SK-N-DZ (cell line): ENCODE measurements around the gene RASGRP2.

Source experiments
- DNase-seq: peaks from one replicate; pipeline ENCODE4 v3.0.0-alpha.2; 2015; ENCODE audit warnings: low spot score

Gene RASGRP2

DNA sequence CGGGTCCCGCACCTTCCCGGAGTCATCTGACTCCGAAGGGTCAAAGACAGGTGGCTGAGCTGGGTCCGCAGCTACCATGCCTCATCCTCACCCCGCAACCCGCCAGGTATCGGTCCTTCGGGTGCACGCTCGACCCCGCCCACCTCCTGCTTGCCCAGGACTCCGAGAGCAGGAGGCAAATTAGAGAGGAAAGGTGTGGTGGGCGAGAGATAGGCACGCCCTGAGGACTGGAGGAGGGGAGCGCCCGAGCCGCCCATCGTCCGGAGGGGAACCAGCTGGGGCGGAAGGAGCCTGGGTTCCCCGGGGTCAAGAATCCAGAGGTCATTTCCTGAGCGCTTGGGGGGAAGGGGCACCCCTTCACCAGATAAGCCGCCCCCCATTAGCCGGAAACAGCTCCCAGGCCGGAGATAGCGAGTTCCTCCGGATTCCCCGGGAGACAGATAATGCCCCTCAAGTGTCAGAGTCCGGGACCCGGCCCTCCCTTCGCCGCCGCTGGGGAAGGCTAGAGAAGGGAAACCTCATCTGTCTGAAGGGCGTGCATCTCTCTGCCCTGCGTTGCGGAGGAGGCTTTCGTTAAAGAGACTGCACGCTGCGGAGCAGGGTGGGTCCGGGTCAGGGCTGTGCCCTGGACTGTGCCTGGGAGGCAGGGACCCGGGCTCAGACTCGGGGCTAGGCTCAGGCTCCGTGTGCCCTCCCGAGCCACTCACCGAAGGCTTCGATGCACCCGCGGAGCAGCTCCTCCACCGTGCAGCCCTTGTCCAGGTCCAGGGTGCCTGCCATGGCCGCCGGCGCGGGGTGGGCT is 1.7 kb downstream of the RASGRP2 start:
- no peak for DNase-seq

DNA sequence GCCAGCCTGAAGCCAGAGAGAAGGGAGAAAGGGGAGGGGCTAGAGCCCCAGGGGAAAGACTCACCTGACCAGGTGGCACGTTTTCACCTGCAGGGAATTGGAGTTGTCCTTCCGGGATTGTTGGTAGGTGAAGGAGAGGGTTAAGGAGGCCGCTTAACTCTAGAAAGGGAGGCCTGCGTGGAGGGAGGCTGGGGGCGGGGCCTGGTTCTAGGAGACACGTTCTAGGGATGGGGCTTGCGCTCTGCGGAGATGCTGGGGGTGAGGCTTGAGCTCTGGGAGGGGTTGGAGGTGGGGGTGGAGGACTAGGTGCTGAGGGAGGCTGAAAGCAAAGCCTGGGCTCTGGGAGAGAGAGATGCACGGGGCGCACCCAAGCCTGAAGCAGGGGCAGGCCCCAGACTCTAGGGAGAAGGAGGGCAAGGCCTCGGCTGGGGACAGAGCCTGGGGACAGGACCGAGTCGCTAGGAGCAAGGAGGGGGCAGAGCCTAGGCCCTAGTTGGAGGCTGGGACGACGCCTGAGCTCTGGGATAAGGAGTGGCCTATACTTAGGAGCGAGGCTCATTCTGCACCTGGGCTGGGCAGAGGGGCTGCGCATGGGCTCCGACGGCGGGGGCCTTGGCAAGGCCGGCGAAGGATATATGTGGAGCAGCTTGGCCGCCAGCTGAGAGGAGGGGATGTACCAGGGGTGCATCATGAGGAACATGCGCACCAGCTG is 2.4 kb downstream of the RASGRP2 start:
- no peak for DNase-seq

DNA sequence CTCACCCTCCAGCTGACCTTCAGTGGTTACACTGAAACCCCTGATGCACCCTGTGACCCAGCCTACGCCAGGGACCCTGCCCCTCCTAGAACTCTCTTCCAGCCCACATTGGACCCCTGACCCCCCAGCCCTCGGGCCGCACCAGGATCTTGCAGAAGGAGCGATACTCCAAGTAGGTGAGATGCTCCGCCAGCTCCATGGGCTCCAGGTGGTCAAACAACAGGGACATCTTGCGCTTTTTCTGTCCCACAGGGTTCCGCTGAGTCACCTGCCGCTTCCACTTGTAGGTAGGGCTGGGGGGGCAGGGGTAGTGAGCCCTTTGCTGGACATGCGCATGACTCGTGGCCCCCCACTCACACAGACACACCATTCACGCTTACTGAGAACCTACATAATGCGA is 4.1 kb downstream of the RASGRP2 start:
- DNase-seq = no peak

DNA sequence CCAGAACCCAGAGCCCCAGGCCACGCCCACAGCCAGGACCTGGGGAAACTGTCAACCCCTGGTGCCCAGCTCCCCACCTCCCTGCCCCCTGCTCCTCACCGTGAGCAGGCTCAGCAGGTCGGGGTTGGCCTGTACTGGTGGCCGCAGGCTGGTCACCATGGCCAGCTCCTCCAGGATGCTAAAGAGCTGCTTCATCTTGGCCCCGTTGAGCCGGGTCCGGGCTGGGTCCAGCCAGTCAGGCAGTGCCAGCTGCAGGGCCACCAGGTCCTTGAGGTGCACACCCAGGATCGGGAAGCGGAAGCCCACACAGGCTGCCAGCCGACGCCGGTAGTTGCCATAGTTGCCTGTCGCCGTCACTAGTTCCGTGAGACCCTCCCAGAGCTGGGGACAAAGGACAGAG is 7.3 kb downstream of the RASGRP2 start:
- DNase-seq = no peak

DNA sequence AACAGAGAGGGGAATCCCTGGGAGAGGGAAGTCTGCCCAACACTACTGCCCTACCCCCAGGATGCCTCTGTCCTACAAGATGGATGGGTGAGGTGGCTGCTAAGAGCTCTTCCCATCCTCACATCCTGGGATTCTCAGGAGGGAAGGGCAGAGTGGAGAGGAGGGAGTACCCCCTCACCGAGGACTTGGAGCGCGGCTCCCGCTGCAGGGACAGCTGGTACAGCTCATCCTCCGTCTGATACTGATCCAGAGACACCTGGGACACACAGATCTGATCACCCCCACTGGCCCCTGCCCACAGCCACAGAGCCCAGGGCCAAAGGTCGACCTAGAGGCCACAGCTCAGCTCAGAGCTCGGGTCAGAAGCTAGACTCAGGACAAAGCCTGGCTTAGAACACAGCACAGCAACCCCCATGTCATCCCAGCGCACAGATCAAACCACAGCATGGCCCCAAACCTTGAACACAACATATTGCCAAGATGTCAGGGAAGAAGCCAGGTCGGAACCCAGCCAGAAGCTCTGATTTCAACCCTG is 8.2 kb downstream of the RASGRP2 start:
- DNase-seq = no peak

DNA sequence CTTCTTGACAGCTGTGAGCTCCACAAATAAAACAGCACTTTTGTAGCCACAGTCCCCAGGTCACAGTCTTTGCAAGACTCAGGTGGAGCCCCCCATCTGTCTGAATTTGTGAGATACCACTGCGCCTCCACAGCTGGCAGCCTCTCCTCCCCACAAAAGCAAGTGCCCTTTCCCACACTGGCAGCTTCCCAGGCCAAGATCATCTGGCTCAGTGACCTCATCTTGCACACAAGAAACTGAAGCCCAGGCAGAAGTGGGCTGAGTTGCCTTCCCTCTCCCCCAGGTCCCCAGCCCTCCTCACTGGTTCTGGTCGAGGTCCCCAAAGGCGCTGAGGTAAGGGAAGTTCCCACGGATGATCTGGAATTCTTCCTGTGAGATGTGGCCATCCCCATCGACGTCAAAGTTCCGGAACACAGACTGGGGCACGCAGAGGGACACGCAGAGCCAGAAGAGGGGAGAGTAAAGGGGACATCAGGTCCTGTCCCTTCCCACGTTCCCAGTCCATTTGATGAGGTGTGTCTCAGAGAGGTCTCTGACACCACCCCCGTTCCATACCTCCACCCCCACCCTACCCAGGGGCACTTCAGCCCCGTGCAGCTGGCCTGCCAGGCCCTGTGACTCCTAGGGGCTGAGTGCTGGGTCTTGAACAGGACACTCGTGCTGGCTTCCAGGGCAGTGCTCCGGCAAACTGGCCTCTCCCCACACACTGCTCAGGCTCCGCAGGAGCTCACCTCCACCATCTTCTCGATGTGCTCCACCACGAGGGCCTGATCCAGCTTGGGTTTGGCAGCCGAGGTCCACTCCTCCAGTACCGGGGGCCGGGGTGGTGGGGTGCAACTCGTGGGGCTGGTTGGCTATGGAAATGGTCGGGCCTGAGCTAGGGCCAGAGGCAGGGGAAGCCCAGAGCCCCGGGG is 8.9 kb downstream of the RASGRP2 start:
- no peak for DNase-seq

DNA sequence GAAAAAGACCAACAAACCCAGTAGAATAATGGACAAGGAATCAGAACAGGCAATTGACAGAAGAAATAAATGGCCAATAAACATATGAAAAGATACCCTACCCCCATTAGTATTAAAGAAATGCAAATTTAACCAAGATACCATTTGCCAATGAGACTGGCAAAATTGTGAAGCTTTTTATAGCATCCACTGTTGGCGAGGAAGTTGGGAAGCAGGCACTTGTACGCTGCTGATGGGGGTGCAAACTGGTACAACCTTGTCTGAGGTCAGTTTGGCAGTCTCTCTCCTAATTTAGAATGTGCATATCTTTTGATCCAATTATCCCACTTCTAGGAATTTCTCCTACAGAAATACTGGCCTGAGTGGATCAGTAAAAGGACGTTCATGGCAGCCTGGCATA is 12.3 kb downstream of the RASGRP2 start:
- DNase-seq = no peak

DNA sequence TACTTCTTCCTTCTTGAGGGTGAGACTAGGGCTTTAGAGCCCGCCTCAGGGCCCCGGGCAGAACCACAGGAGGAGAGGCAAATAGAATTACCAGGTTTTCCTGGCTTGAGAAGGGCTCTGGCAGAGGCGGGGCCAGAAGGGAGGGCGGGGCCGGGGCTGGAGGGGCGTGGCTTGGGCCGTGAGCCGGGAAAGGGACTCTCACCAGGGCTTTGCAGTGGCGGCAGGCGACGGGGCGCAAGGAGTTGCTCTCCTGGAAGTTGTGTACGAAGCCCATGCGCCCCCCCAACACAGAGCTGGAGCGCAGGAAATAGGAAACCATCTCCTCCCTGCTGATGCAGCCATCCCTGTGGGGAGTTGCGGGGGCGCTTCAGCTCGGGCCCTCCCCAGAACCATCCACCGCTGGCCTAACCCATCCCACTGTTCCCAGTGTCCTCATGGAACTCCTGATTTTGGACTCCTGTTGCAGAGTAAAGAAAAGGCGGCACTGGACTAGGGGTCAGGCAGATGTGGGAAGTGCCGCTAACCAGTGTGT is 14.0 kb downstream of the RASGRP2 start:
- DNase-seq = peak; percentile 90

DNA sequence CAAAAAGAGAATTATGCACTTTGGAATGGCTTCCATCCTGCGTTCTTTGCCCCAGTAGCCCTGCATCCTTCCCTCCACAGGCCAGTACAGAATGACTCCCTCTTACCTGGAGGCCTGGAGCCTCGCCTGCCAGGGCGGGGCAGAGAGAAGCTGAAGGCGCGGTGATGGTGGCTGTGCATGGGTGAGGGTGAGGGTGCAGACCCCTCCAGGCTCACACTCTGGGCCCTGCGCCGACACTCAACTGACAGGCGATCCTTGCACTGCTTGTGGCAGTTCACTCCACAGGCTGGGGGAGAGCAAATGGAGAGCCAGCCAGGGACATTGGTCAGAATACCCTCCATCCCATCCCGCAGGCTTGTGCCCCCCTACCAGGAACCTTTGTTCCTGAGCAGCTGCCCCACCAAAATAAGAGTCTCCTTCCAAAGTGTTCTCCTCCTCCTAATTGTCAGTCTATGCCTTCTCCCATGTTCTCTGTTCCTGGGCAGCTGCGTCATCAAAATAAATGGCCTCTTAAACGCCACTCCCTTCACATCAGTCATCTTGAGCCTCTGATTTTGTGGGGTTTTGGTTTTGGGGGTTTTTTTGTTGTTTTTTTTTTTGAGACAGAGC is 15.1 kb downstream of the RASGRP2 start:
- no peak for DNase-seq

DNA sequence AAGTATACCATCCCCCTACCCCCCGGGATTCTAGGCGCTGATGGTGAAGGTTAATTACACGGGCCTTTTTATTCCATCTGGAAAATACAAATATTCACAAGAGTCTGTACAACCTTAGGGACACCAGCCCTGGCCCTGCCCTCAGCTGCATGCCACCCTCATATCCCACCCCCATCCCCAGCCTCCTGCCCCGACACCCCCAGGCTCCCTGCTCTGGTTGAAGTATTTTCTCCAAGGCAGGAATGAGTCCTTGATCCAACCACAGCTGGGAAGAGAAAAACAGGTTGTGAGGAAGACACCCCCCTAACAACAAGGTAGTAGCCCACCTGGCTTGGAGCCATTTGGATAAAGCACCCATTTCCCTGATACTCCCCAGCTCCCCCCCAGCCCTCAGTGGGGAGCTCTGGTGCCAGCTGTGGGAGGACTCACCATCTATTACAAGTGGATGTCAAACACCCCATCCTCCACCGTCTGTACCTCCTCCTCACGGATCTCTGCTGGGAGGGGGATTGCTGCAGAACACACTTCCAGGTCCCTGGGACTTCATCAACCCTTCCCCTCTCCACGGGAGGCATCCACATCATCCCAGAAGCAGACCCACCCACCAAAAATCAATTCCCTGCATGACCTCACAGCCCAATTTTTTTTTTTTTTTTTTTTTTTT is 16.9 kb downstream of the RASGRP2 start:
- DNase-seq = no peak

DNA sequence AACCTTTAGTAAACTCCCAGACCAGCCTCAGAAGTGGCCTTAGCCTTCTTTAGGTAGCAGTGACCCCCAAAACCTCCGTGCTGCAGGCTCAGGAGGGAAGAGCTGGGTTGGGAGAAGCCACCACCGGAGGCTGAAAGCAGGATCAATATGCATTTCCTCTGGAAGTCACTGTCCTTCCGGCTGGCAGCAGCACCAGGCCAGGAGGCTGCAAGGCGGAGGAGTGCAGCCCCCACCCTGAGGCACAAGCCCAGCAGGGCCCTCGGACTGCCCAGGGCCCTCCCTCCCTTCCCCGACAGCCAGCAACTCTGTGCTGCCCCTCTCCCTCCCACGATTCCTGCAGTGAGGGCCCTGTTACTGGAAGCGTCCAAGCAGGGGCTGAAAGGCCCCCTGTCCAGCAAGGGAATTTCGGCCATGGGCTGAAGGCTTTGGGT is 17.7 kb downstream of the RASGRP2 start:
- DNase-seq = peak; percentile 58

DNA sequence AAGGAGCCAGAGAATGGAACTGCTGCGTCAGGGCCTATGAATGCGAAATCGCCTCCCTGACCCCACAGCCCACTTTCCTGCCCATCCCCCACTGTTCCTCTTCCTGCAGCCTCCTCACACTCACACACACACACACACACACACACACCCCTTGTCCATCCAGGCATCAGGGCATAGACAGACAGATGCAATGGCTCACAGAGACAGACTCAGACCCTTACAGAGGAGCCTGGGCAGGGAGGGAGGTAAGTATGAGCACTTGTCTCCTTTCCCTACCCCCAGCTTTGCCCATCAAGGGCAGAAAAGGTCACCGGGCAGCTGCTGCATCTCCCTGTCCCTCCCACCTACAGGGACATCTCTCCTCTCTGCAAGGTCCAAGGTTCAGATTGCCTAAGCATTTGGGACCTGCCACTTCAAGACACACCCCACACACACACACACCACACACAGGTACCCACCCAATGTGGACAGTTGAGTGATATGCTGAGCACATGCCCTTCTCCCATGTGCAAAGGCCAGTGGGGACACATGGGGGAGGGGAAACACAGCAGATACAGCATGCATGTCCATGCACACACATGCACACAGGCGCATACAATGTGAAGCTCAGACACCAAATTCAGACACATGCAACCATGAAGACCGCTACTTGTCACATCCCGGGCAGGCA is 18.9 kb downstream of the RASGRP2 start:
- no peak for DNase-seq

DNA sequence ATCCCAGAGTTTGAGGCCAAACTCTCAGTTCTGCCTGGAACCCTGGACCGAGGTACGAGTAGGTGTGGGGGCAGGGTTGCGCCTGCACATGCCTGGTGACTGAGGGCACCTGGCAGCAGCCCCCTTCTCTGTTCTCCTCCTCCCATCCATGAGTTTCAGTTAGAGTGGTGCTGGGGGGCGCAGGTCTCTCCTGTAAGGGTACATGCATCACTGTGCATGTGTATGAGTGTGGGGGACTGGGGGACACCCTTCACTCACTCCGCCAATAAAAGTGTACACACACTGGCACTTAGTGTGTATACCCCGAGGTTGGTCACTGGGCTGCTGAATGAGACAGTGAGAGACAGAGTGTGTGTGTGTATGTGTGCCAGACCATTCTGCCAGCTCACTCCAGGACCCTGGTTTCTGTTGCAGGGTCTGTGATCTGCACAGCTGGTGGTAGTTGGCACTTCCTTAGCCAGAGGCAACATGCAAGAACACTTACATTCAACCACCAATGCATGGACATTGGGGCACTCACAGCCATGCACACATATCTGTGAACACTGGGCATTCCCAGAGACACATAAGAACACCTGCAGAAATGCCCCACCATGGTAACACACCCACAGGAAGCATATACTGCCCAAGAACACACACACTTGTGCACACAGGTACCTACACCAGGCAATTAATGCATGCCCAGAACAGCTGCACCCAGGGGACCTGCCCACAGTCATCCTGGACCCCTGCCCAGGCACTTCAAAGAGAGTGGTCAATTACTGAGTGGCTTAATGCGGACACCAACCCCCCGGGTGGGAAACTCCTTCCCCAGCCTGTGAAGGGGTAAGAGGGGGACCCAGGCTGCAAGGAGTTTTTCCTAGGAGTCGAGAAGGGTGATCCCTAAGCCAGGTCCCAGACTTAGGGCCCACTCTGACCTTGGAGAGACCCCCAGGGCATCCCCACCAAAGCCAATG is 19.8 kb downstream of the RASGRP2 start:
- no peak for DNase-seq

DNA sequence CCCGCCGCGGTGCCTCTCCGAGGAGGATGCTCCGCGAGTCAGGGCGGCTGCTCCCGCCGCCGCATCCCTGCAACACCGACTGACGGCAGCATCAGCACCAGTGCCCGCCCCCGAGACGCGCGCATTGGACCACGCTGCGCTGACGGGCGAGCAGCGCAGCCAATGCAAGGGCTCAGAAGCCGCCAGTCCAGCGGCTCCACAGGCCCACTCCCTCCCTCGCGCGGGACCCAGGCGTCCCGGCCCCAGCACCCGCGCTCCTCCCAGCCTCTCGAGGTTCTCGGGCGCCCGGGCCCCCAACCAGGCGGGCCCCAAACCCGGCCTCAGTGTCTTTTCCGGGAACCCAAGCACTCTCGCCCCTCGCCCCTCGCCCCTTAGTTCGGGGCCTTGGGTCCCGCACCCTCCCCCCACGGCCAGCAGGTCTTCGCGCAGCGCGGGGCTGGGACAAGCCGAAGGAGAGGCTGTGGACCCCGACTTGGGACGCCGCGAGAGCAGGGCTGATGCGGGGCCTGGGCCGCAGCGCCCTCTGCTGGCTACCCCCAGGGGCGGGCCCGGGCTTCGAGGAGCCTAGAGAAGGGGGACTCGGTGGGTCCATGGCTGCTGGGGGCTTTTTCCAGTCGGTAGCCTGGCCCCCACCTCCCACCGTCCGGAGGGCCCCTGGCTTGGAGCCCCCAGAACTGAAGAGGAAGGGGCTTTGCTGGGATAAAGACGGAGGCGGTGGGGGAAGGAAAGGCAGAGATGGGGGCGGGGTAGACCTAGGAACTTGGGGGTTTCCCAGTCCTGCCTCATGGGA is 20.6 kb downstream of the RASGRP2 start, which contains the start of gene NRXN2:
Gene NRXN2 (minus strand): TSS at position 81 of the 790 bp plus-strand sequence. CDS start 9,498 bp downstream, outside the sequence.
- DNase-seq = peak; percentile 92

DNA sequence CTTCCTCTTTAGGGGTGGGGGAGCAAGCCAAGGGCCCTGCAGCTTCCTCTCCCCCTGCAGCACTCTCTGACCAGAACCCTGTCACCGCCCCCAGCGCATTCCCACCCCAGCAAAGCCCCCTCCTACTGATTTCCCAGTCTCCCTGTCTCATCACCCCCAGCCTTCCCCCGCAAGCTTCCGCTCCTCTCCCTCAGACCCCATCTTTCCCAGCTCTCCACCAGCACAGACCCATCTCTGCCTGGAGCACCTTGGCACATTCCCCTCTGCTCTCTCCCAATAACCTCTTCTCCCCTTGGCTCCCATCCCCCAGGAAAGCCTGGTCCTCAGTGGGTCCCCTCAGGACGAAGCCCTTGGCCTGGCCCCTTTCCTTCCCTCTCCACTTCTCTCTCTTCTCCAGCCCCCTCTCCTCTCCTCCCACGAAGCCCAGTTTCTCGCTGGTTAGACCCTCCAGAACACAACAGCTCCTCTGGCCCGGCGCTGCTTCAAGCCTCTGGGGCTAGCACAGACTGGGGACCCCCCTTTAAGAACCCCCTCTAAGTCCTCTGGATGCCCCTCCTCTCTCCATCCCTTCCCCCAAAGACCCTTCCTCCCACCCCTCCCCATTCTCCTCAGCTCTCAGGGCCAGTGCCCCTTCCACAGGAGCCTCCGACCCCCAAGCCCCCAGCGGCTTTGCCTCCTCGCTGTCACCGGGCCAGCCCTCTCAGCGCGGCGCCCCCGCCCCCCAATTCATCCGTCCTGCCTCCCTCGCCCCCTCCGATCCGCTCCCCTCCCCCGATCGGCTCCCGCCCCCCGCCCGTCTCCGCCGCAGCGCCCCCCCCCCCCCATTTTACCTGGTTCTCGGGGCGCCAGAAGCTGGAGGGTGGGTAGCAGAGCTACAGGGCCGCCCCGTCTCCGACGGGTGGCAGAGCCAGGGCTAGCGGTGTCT is 21.5 kb downstream of the RASGRP2 start:
- DNase-seq = no peak

DNA sequence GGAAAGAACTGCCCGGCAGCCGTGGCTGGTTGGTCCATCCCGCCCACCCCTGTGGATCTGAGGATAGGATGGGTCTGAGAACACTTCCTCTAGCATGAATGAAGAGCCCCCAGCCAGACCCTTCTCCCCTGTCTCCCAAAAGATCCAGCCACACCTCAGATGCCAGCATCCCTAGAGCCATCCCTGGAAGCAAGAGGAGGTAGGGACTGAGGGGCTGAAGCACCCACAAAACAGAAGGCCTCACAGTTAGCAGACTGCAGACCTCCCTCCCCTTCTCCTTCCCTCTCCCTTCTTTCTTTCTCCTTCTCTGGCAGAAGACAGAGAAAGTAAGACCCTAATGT is 22.6 kb downstream of the RASGRP2 start:
- DNase-seq = no peak
